Activated T-helper 1 cell treated with anti-CD3 and anti-CD28 coated beads, Interleukin-12 subunit alpha, Interleukin-12 subunit beta, Interleukin-2, Interleukin-4 antibody, amounts not matched to agents 30 ng/mL and 10 ng/mL and 1 ng/mL, durations not matched to agents 14 hours and 24 hours and 36 hours (primary cell): ENCODE data around the gene SPATA17. TPM values are rescaled to one million over a fixed set of nuclear protein-coding genes. Genes with fewer than 3 reads are reported as not detected.
"Not testable (repeated sequence)": the region's sequence is repeated elsewhere in the genome, so short reads cannot be mapped to it uniquely, and the experiment has no call there.

Experiments
- DNase-seq: peaks from one replicate; pipeline ENCODE4 v3.0.0; 2021; ENCODE audit warnings: low spot score
- H3K27ac Mint-ChIP-seq: one replicate; pipeline ENCODE4 v1.8.0; 2021; ENCODE audit warnings: mild to moderate bottlenecking, mixed read lengths
- H3K27me3 Mint-ChIP-seq: one replicate; pipeline ENCODE4 v1.8.0; 2022; ENCODE audit warnings: mild to moderate bottlenecking, moderate library complexity, mixed read lengths; ENCODE audit not compliant: insufficient read depth
- H3K36me3 Mint-ChIP-seq: one replicate; pipeline ENCODE4 v1.8.0; 2021; ENCODE audit warnings: low read depth, mixed read lengths
- H3K4me1 Mint-ChIP-seq: one replicate; pipeline ENCODE4 v1.8.0; 2021; ENCODE audit warnings: low read depth, mixed read lengths
- H3K4me3 Mint-ChIP-seq: one replicate; pipeline ENCODE4 v1.8.0; 2021; ENCODE audit warnings: mild to moderate bottlenecking, moderate library complexity, mixed read lengths
- H3K9me3 Mint-ChIP-seq: one replicate; pipeline ENCODE4 v1.8.0; 2021; ENCODE audit warnings: mixed read lengths
- intact Hi-C: fragments of 100-400 bp; cut with micrococcal nuclease; formaldehyde crosslinking; loops from one replicate; pipeline ENCODE4 v1.15.1; 2024
- total RNA-seq: library from RNA; stranded (reverse); gene quantifications from 2 replicates; pipeline ENCODE4 v1.2.3, GENCODE V29; 2022

SPATA17 gene
- not detected in 2 replicates for total RNA-seq

DNA sequence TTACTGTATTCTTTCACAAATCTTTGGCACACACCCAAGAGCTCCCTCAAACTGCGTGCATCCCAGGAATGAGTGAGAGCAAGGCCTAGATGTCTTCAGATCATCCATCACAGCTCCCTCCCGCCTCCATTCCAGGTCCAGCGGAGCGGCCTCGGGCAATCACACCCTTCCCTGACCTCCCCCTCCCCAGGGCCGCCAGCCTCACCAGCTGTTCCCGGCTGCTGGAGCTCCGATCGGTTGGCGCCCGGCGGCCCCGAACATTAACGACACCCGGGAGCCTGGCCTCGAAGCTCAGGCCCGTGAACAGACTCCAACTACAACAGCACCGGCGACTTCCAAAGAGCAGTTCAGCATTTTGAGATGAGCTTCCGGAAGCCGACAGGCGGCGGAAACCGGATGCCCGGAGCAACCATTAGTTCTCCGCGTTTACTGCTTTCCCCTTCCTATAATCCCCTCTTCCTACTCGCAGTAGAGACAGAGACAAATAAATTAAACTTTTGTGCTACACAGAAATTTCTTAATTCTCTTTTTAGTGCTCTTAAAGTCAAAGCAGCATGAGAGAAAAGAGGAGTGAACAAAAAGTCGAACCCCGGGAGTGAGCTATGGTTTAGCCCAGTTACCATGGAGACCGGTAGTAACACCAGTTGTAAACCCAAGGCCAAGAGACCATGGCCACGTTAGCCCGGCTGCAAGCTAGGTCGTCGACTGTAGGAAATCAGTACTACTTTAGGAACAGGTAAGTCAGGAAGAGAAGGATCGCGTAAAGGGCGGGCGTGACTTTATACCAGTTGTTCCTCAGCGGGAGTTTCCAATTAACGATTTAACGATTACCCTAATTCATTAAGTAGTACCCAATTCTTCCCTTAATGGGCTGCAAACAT is at the start of gene SPATA17, which contains the start of gene GPATCH2:
TSS of gene SPATA17 (plus strand) at position 634 of the 881 bp plus-strand sequence. CDS start at position 669, 35 bp downstream.
TSS of gene GPATCH2 (minus strand) at position 380 of the 881 bp plus-strand sequence. CDS start at position 261, 119 bp downstream.
- intact Hi-C loops, result loop anchor here (1.0 to 2.0 kb wide), 3 partner anchors 10 to 654 kb away; partner anchors contain the start of gene RRP15
- H3K27me3 Mint-ChIP-seq, result peaks cover 13% of the 10 kb centered on the region
- peak within 1 kb of the TSS; percentile 99 for H3K27ac Mint-ChIP-seq
- H3K4me3 Mint-ChIP-seq, result peak within 1 kb of the TSS; percentile 96
- peaks cover 39% of the 10 kb centered on the region for H3K4me1 Mint-ChIP-seq
- peaks cover 2% of the 10 kb centered on the region for H3K36me3 Mint-ChIP-seq
- DNase-seq, result peak; percentile 75
- H3K9me3 Mint-ChIP-seq, result no peaks in the 10 kb centered on the region

GRCh38 chr1:217584286-217584811 is 46.8 kb upstream of the SPATA17 start:
- H3K4me1 Mint-ChIP-seq, DNase-seq, H3K27me3 Mint-ChIP-seq, H3K9me3 Mint-ChIP-seq, H3K36me3 Mint-ChIP-seq, intact Hi-C loops, H3K27ac Mint-ChIP-seq, H3K4me3 Mint-ChIP-seq: not testable (repeated sequence)

DNA sequence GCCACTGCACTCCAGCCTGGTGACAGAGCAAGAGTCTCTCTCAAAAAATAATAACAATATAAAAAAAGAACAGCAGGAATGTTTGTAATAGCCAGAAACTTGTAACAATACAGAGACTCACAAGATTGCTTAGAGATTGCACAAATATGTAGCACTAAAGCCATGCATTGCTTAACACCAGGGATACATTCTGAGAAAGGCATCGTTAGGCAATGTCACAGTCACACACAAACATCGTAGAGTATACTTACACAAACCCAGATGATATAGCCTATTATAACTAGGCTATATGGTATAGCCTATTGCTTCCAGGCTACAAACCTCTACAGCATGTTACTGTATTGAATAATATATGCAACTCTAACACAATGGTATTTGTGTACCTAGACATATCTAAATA is 45.6 kb upstream of the SPATA17 start:
- Mint-ChIP-seq H3K27me3 (no peaks in the 10 kb centered on the region), H3K4me3 (no peak overlapping the region), H3K27ac (no peak overlapping the region), H3K9me3 (no peaks in the 10 kb centered on the region), H3K36me3 (no peaks in the 10 kb centered on the region), H3K4me1 (no peaks in the 10 kb centered on the region)
- no peak for DNase-seq
- intact Hi-C loops, result no loop called here

- no peaks in the 10 kb centered on the region for H3K27me3 Mint-ChIP-seq
- H3K9me3 Mint-ChIP-seq, result no peaks in the 10 kb centered on the region
- no peaks in the 10 kb centered on the region for H3K4me1 Mint-ChIP-seq
- no peak overlapping the region for H3K27ac Mint-ChIP-seq
- no peak for DNase-seq
- H3K36me3 Mint-ChIP-seq, result no peaks in the 10 kb centered on the region
- intact Hi-C loops, result no loop called here
- no peak overlapping the region for H3K4me3 Mint-ChIP-seq
These were observed 44.6 kb upstream of the SPATA17 start for GRCh38 chr1:217586586-217586985.

DNA sequence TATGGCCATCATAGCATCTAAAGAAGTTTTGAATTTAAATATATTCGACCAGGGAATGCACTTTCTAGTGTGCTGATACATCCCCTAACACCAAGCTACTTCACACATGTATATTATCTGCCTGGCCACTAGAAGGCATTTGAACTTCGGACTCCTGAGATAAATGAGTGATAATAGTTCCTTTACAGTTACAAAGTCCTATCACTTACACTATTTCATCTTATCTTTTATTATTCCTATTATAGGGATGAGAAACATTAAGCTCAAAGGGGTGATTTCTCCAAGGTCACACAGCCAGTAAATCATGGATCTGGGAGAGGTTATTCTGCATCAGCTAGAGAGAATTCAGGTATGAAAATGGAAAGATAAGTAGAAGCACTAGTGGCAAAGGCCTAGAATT is 40.5 kb upstream of the SPATA17 start:
- no peaks in the 10 kb centered on the region for H3K4me1 Mint-ChIP-seq
- no peaks in the 10 kb centered on the region for H3K9me3 Mint-ChIP-seq
- DNase-seq, result no peak
- H3K4me3 Mint-ChIP-seq, result no peak overlapping the region
- H3K27me3 Mint-ChIP-seq, result no peaks in the 10 kb centered on the region
- H3K27ac Mint-ChIP-seq, result no peak overlapping the region
- intact Hi-C loops, result no loop called here
- H3K36me3 Mint-ChIP-seq, result no peaks in the 10 kb centered on the region

- Mint-ChIP-seq H3K27ac (no peak overlapping the region), H3K4me1 (no peaks in the 10 kb centered on the region), H3K9me3 (no peaks in the 10 kb centered on the region), H3K27me3 (no peaks in the 10 kb centered on the region), H3K4me3 (no peak overlapping the region), H3K36me3 (no peaks in the 10 kb centered on the region)
- intact Hi-C loops, result no loop called here
- DNase-seq, result no peak
These were observed 32.0 kb upstream of the SPATA17 start for GRCh38 chr1:217599154-217599553.

DNA sequence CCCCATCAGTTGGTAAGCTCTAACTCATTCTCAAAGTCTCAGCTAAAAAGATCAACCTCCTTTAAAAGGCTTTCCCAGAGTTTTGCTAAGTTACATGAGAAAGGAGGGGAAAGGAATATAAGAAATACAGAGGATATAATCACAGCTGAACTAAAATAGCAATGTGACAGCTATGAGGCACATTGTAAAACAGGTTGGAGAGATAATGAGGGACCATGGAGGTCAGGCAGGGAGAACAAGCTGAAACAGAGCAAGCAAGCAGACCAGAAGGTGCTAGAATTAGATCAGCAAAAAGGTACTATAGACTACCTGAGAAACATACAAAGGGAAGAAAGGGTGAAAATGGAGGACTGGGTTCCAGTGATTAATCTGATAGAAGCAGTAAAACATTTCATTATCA is 28.8 kb upstream of the SPATA17 start:
- no peaks in the 10 kb centered on the region for H3K4me1 Mint-ChIP-seq
- no peaks in the 10 kb centered on the region for H3K27me3 Mint-ChIP-seq
- no peak for DNase-seq
- no peak overlapping the region for H3K27ac Mint-ChIP-seq
- H3K9me3 Mint-ChIP-seq, result no peaks in the 10 kb centered on the region
- no peak overlapping the region for H3K4me3 Mint-ChIP-seq
- H3K36me3 Mint-ChIP-seq, result no peaks in the 10 kb centered on the region
- intact Hi-C loops, result no loop called here

GRCh38 chr1:217605390-217605789 is 25.8 kb upstream of the SPATA17 start:
- no peak overlapping the region for H3K4me3 Mint-ChIP-seq
- intact Hi-C loops, result no loop called here
- H3K27ac Mint-ChIP-seq, result no peak overlapping the region

GRCh38 chr1:217614200-217614712 is 16.9 kb upstream of the SPATA17 start:
- Mint-ChIP-seq H3K36me3 (peaks cover 11% of the 10 kb centered on the region), H3K4me3 (no peak overlapping the region), H3K27ac (no peak overlapping the region), H3K9me3 (no peaks in the 10 kb centered on the region), H3K4me1 (no peaks in the 10 kb centered on the region), H3K27me3 (no peaks in the 10 kb centered on the region)
- no peak for DNase-seq
- intact Hi-C loops, result no loop called here

More at GRCh38 chr1:217605390-217605789, 25.8 kb upstream of the SPATA17 start:
- H3K27me3 Mint-ChIP-seq, result no peaks in the 10 kb centered on the region
- no peaks in the 10 kb centered on the region for H3K9me3 Mint-ChIP-seq
- no peak for DNase-seq
- H3K4me1 Mint-ChIP-seq, result no peaks in the 10 kb centered on the region
- peaks cover 6% of the 10 kb centered on the region for H3K36me3 Mint-ChIP-seq

GRCh38 chr1:217617126-217617525 is 14.0 kb upstream of the SPATA17 start:
- Mint-ChIP-seq H3K27ac (no peak overlapping the region), H3K4me1 (peaks cover 12% of the 10 kb centered on the region), H3K9me3 (no peaks in the 10 kb centered on the region), H3K27me3 (no peaks in the 10 kb centered on the region), H3K36me3 (peaks cover 21% of the 10 kb centered on the region), H3K4me3 (no peak overlapping the region)
- no peak for DNase-seq
- intact Hi-C loops, result no loop called here

DNA sequence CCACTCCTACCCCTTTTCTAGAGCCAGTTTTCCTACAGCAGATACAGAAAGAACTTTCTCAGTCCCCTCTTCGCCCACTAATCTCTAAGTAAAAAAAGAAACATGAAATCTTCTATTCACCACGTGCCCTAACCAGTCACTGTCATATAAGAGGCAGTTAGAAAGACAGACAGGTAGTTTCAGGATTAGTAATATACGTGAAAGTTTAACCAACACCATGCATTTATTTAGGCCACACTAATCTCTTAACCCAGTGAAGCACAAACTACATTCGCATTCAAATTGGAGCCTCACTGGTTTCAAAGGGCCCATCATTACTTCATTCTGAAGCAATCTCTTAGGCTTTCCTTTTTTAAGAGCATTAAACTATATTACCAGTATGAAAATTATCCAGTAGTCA is 10.3 kb upstream of the SPATA17 start:
- no peaks in the 10 kb centered on the region for H3K9me3 Mint-ChIP-seq
- H3K27ac Mint-ChIP-seq, result no peak overlapping the region
- no peak for DNase-seq
- intact Hi-C loops, result loop anchor here (1.0 to 10.0 kb wide), 3 partner anchors 10 to 1554 kb away; partner anchors contain the start of genes GPATCH2, LYPLAL1 and SPATA17
- H3K27me3 Mint-ChIP-seq, result no peaks in the 10 kb centered on the region
- peaks cover 12% of the 10 kb centered on the region for H3K4me1 Mint-ChIP-seq
- H3K4me3 Mint-ChIP-seq, result no peak overlapping the region
- peaks cover 22% of the 10 kb centered on the region for H3K36me3 Mint-ChIP-seq

DNA sequence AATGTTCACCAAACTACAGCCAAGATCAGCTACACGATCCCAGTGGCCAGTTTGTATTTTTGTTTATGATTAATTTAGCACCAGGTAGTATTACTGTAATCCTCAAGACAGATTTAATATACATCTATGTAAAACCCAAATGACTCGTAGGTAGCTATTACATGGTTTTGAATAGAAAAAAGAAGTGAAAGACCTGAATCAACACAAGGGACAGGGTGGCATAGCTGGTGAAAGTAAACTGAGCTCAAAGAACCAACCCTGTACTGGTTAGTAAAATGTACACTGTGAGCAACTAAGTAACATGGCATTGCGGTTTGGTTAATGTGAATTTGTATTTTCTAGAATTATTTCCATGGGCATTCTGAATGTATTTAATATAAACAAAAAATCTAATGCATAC is 9.1 kb upstream of the SPATA17 start:
- H3K27ac Mint-ChIP-seq, result no peak overlapping the region
- H3K4me3 Mint-ChIP-seq, result no peak overlapping the region
- H3K27me3 Mint-ChIP-seq, result no peaks in the 10 kb centered on the region
- no peaks in the 10 kb centered on the region for H3K9me3 Mint-ChIP-seq
- intact Hi-C loops, result loop anchor here (10.0 kb wide), 1 partner anchor 1553 kb away; the partner anchor contains the start of gene LYPLAL1
- no peak for DNase-seq
- H3K4me1 Mint-ChIP-seq, result peaks cover 18% of the 10 kb centered on the region
- H3K36me3 Mint-ChIP-seq, result peaks cover 20% of the 10 kb centered on the region

- intact Hi-C loops, result loop anchor here (10.0 kb wide), 1 partner anchor 1548 kb away; the partner anchor contains the start of gene LYPLAL1
- H3K9me3 Mint-ChIP-seq, result no peaks in the 10 kb centered on the region
These were observed 4.8 kb upstream of the SPATA17 start for GRCh38 chr1:217626321-217626720.

More at GRCh38 chr1:217626321-217626720, 4.8 kb upstream of the SPATA17 start:
- Mint-ChIP-seq H3K36me3 (peaks cover 6% of the 10 kb centered on the region), H3K4me1 (peaks cover 39% of the 10 kb centered on the region), H3K4me3 (no peak overlapping the region), H3K27ac (no peak overlapping the region), H3K27me3 (no peaks in the 10 kb centered on the region)
- DNase-seq, result no peak
